HG03575 (cell line): Measurements from ENCODE around the gene IL21R.
"Not testable (repeated sequence)": the region's sequence is repeated elsewhere in the genome, so short reads cannot be mapped to it uniquely, and the experiment has no call there.

Source experiments
- ATAC-seq: cut with Tn5 transposase; IDR thresholded peaks from one replicate; pipeline ENCODE4 v1.9.1; 2021; ENCODE audit not compliant: unreplicated experiment, insufficient number of reproducible peaks, low FRiP score; ENCODE audit errors: extremely low read depth

IL21R gene

GRCh38 chr16:27398894-27399853 lies 2.8 kb upstream of the IL21R start:
- ATAC-seq = no peak

- no peak for ATAC-seq
Observed at GRCh38 chr16:27399969-27400368, 2.0 kb upstream of the IL21R start.

- ATAC-seq = no peak
Observed at GRCh38 chr16:27400751-27401620, 988 bp upstream of the IL21R start.

GRCh38 chr16:27402569-27402963 lies 592 bp downstream of the IL21R start:
- no peak for ATAC-seq

- no peak for ATAC-seq
Observed at GRCh38 chr16:27402964-27403600, 1.1 kb downstream of the IL21R start.

GRCh38 chr16:27403601-27403992 lies 1.6 kb downstream of the IL21R start:
- ATAC-seq = no peak

- ATAC-seq = no peak
Observed at GRCh38 chr16:27404163-27404823, 2.3 kb downstream of the IL21R start.

GRCh38 chr16:27405546-27406451 lies 3.8 kb downstream of the IL21R start:
- no peak for ATAC-seq

- ATAC-seq = no peak
Observed at GRCh38 chr16:27406511-27407128, 4.6 kb downstream of the IL21R start.

- no peak for ATAC-seq
Observed at GRCh38 chr16:27407133-27407532, 5.2 kb downstream of the IL21R start.

GRCh38 chr16:27408012-27408601 lies 6.1 kb downstream of the IL21R start:
- ATAC-seq = no peak

- ATAC-seq = no peak
Observed at GRCh38 chr16:27408602-27409031, 6.6 kb downstream of the IL21R start.

GRCh38 chr16:27409958-27410357 lies 8.0 kb downstream of the IL21R start:
- ATAC-seq = not testable (repeated sequence)

GRCh38 chr16:27410761-27411160 lies 8.8 kb downstream of the IL21R start:
- ATAC-seq = no peak

GRCh38 chr16:27413956-27414355 lies 12.0 kb downstream of the IL21R start:
- no peak for ATAC-seq

GRCh38 chr16:27414788-27415431 lies 12.9 kb downstream of the IL21R start:
- no peak for ATAC-seq
